Measurements from ENCODE around the gene ARNT2. TPM values are rescaled to one million over a fixed set of nuclear protein-coding genes. Genes with fewer than 3 reads are reported as not detected.

Gene ARNT2
- polyA plus RNA-seq, 1 experiment, result 44.6 TPM

DNA sequence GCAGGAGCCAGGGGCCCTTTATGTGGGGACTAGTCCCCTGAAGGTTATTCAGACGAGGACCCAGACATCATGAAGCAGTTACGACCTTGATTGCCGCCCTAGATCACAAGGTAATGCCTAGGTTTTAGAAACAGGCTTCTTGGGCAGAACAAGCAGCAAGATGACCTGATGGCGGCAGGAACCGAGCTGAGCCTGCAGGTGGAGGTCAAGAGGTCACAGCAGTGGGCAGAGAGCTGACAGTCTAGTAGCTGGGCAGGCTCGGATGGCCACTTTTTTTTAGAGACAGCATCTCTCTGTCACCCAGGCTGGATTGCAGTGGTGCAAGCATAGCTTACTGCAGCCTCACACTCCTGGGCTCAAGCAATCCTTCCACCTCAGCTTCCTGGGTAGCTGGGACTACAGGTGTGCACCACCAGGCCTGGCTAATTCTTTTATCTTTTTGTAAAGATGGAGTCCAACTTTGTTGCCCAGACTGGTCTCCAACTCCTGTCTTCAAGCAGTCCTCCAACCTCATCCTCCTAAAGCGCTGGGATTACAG, 207.4 kb downstream of the ARNT2 start:
- Histone ChIP-seq H3K4me3 (ENCODE audit: low read depth, low read length) (no peak overlapping the region), H3K27me3 (ENCODE audit: control insufficient read depth, insufficient read depth, low read length) (no peaks in the 10 kb centered on the region), H3K36me3 (ENCODE audit: control insufficient read depth, insufficient read depth, low read length) (no peaks in the 10 kb centered on the region)
- DNase-seq (ENCODE audit: low read depth), result no peak
- POLR2A ChIA-PET, result no interaction called here
- CTCF ChIA-PET, result interaction anchor here (2.1 kb wide), 1 partner anchor 165 kb away, joined by 5 read pairs; no protein-coding TSS in a partner anchor
- no peak for TF ChIP-seq CTCF (IDR thresholded peaks at IDR 0.05; ENCODE audit: insufficient read depth, low read depth, low read length)

- POLR2A ChIA-PET, result no interaction called here
- no peaks in the 10 kb centered on the region for H3K36me3 ChIP-seq (ENCODE audit: control insufficient read depth, insufficient read depth, low read length)
- no peak for TF ChIP-seq CTCF (IDR thresholded peaks at IDR 0.05; ENCODE audit: insufficient read depth, low read depth, low read length)
Measured at GRCh38 chr15:80612118-80612823, 208.1 kb downstream of the ARNT2 start.

DNA sequence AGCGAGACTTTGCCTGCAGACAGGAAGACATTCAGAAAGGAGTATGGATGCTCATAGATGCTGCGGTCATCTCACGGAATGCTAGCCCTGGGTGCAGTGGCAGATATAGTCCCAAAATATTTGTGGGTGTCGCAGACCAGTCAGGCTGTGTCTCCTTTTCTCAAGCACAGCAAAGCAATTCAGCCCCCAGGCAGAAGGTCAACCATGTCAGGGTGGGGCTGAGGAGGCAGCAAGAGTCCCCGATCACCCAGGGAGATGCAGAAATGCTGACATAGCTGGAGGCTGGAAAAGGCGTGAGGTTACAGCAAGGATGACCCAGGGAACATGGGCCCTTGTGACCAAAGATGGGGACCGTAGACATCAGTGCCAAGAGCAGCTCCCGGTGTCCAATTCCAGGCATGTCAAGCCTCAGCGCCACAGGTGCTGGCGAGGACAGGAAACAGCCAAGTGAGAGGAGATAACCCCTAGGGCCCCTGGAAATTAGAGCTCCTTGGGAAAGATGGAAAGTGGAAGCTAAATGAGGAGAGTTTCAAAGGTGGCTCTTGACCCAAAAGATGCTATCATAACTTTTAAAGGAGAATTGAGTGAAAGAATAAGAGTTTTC, 209.7 kb downstream of the ARNT2 start:
- H3K27me3 ChIP-seq (ENCODE audit: control insufficient read depth, insufficient read depth, low read length), result no peaks in the 10 kb centered on the region
- no peak for TF ChIP-seq CTCF (IDR thresholded peaks at IDR 0.05; ENCODE audit: insufficient read depth, low read depth, low read length)
- DNase-seq (ENCODE audit: low read depth), result no peak
- CTCF ChIA-PET, result interaction anchor here (0.6 to 2.1 kb wide), 3 partner anchors 9 to 163 kb away, joined by 3 to 5 read pairs (median 5); no protein-coding TSS in a partner anchor
- POLR2A ChIA-PET, result interaction anchor here (0.6 kb wide), 1 partner anchor 173 kb away, joined by 5 read pairs; no protein-coding TSS in a partner anchor
- no peaks in the 10 kb centered on the region for H3K36me3 ChIP-seq (ENCODE audit: control insufficient read depth, insufficient read depth, low read length)
- no peak overlapping the region for H3K4me3 ChIP-seq (ENCODE audit: low read depth, low read length)

More at GRCh38 chr15:80612118-80612823, 208.1 kb downstream of the ARNT2 start:
- CTCF ChIA-PET, result interaction anchor here (2.1 kb wide), 1 partner anchor 164 kb away, joined by 5 read pairs; no protein-coding TSS in a partner anchor
- Histone ChIP-seq H3K27me3 (ENCODE audit: control insufficient read depth, insufficient read depth, low read length) (no peaks in the 10 kb centered on the region), H3K4me3 (ENCODE audit: low read depth, low read length) (no peak overlapping the region)
- DNase-seq (ENCODE audit: low read depth), result no peak

- Histone ChIP-seq H3K36me3 (ENCODE audit: control insufficient read depth, insufficient read depth, low read length) (no peaks in the 10 kb centered on the region), H3K4me3 (ENCODE audit: low read depth, low read length) (no peak overlapping the region), H3K27me3 (ENCODE audit: control insufficient read depth, insufficient read depth, low read length) (no peaks in the 10 kb centered on the region)
- no peak for DNase-seq (ENCODE audit: low read depth)
- no peak for TF ChIP-seq CTCF (IDR thresholded peaks at IDR 0.05; ENCODE audit: insufficient read depth, low read depth, low read length)
- POLR2A ChIA-PET, result no interaction called here
- CTCF ChIA-PET, result interaction anchor here (1.8 kb wide), 1 partner anchor 10 kb away, joined by 5 read pairs; no protein-coding TSS in a partner anchor
Measured at GRCh38 chr15:80614711-80615360, 210.7 kb downstream of the ARNT2 start.

- Histone ChIP-seq H3K36me3 (ENCODE audit: control insufficient read depth, insufficient read depth, low read length) (no peaks in the 10 kb centered on the region), H3K4me3 (ENCODE audit: low read depth, low read length) (no peak overlapping the region), H3K27me3 (ENCODE audit: control insufficient read depth, insufficient read depth, low read length) (no peaks in the 10 kb centered on the region)
- POLR2A ChIA-PET, result no interaction called here
- CTCF ChIA-PET, result no interaction called here
- no peak for DNase-seq (ENCODE audit: low read depth)
- TF ChIP-seq CTCF (IDR thresholded peaks at IDR 0.05; ENCODE audit: insufficient read depth, low read depth, low read length), result no peak
Measured at GRCh38 chr15:80615361-80615736, 211.2 kb downstream of the ARNT2 start.

Measured in BJ (cell line).